ENCODE results near the gene TMEM8B. TPM values are rescaled to one million over a fixed set of nuclear protein-coding genes. Genes with fewer than 3 reads are reported as not detected.

TMEM8B gene
- total and polyA plus RNA-seq, 10 of the 15 experiments (the other 5 are each of a cell fraction or from before 2014, with no cell fraction given), result 0.19 to 7.6 (median 2.5) TPM

DNA sequence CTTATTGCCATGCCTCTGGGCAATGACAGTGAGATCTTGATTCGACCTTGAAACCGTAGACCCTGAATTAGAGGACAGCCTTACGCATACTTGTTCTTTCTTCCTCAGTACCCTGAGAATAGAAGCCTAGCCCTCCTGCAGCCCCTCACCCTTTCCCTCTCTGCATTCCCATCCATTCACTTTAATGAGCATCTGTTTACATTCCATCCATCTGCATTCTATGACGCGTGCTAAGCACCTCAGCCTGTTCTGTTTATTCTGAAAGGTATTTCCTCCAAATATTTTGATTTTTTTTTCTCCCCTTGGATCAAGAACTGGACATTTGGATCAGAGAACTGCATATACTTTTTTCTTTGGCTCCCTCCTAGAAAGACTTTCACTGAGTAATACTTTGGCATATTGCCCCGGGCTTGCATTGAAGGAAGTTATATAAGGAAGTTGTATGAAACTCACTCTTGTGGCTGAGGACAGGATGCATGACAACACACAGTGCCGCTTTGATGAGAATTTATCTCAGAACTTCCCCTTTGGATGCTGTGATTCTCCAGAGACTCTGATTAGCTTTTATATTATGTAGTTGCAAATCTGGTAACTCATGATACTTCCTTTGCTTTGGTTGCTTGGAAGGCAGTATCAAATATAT lies 15.7 kb downstream of the TMEM8B start (continued):
- TF ChIP-seq PAX8 (IDR thresholded peaks at IDR 0.05), result no peak
- no peak for TF ChIP-seq CHD4 (IDR thresholded peaks at IDR 0.05)
- TF ChIP-seq, protein P1, sequence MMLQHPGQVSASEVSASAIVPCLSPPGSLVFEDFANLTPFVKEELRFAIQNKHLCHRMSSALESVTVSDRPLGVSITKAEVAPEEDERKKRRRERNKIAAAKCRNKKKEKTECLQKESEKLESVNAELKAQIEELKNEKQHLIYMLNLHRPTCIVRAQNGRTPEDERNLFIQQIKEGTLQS (IDR thresholded peaks at IDR 0.05; ENCODE audit: borderline replicate concordance, extremely low read depth, low read depth, low read length), result no peak
- TF ChIP-seq SPI1 (IDR thresholded peaks at IDR 0.05; ENCODE audit: borderline replicate concordance, insufficient read depth, low read depth, low read length), result peak; percentile 20; the same call in 1 of the 2 replicates
- no peak for TF ChIP-seq PML (IDR thresholded peaks at IDR 0.05; ENCODE audit: low read length)
- TF ChIP-seq NFIC (IDR thresholded peaks at IDR 0.05; ENCODE audit: low read depth, low read length), result peak; percentile 55; the same call in 1 of the 2 replicates
- TF ChIP-seq ATF7 (IDR thresholded peaks at IDR 0.05; ENCODE audit: low read depth), result peak; percentile 51; the same call in 1 of the 2 replicates
- TF ChIP-seq BMI1 (IDR thresholded peaks at IDR 0.05; ENCODE audit: borderline replicate concordance), result no peak
- no peak for TF ChIP-seq PAX5 (IDR thresholded peaks at IDR 0.05; ENCODE audit: borderline replicate concordance, low read depth, low read length)
- no peak for TF ChIP-seq LARP7 (IDR thresholded peaks at IDR 0.05)
- TF ChIP-seq STAT1 (conservative IDR thresholded peaks at IDR 0.05), result no peak
- TF ChIP-seq ZNF274 (IDR thresholded peaks at IDR 0.05; ENCODE audit: insufficient read depth, insufficient read length), result no peak
- no peak for TF ChIP-seq ZNF384 (IDR thresholded peaks at IDR 0.05; ENCODE audit: borderline replicate concordance, low read depth, low read length)
- TF ChIP-seq, protein P2, sequence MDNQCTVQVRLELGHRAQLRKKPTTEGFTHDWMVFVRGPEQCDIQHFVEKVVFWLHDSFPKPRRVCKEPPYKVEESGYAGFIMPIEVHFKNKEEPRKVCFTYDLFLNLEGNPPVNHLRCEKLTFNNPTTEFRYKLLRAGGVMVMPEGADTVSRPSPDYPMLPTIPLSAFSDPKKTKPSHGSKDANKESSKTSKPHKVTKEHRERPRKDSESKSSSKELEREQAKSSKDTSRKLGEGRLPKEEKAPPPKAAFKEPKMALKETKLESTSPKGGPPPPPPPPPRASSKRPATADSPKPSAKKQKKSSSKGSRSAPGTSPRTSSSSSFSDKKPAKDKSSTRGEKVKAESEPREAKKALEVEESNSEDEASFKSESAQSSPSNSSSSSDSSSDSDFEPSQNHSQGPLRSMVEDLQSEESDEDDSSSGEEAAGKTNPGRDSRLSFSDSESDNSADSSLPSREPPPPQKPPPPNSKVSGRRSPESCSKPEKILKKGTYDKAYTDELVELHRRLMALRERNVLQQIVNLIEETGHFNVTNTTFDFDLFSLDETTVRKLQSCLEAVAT (IDR thresholded peaks at IDR 0.05), result no peak
- TF ChIP-seq CHD1 (IDR thresholded peaks at IDR 0.05; ENCODE audit: low read depth, low read length), result no peak
- TF ChIP-seq GABPA (IDR thresholded peaks at IDR 0.05; ENCODE audit: low read depth), result no peak
- TF ChIP-seq SMAD1 (IDR thresholded peaks at IDR 0.05; ENCODE audit: low read depth, partially characterized antibody), result no peak
- TF ChIP-seq BRCA1 (IDR thresholded peaks at IDR 0.05; ENCODE audit: low read depth, low read length), result no peak
- TF ChIP-seq, protein P3, sequence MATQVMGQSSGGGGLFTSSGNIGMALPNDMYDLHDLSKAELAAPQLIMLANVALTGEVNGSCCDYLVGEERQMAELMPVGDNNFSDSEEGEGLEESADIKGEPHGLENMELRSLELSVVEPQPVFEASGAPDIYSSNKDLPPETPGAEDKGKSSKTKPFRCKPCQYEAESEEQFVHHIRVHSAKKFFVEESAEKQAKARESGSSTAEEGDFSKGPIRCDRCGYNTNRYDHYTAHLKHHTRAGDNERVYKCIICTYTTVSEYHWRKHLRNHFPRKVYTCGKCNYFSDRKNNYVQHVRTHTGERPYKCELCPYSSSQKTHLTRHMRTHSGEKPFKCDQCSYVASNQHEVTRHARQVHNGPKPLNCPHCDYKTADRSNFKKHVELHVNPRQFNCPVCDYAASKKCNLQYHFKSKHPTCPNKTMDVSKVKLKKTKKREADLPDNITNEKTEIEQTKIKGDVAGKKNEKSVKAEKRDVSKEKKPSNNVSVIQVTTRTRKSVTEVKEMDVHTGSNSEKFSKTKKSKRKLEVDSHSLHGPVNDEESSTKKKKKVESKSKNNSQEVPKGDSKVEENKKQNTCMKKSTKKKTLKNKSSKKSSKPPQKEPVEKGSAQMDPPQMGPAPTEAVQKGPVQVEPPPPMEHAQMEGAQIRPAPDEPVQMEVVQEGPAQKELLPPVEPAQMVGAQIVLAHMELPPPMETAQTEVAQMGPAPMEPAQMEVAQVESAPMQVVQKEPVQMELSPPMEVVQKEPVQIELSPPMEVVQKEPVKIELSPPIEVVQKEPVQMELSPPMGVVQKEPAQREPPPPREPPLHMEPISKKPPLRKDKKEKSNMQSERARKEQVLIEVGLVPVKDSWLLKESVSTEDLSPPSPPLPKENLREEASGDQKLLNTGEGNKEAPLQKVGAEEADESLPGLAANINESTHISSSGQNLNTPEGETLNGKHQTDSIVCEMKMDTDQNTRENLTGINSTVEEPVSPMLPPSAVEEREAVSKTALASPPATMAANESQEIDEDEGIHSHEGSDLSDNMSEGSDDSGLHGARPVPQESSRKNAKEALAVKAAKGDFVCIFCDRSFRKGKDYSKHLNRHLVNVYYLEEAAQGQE (IDR thresholded peaks at IDR 0.05; ENCODE audit: low read depth, low read length), result no peak
- peak in 1 of 2 experiments; percentile 85; a peak in 1 of 4 replicates for TF ChIP-seq ETV6 (conservative IDR thresholded peaks at IDR 0.05 in 1 of 2, IDR thresholded peaks at IDR 0.05 in 1 of 2; ENCODE audit: borderline replicate concordance in 1 of 2, low read depth in 1 of 2)
- no peak for TF ChIP-seq NR2F1 (conservative IDR thresholded peaks at IDR 0.05)
- TF ChIP-seq WRNIP1 (IDR thresholded peaks at IDR 0.05; ENCODE audit: borderline replicate concordance, low read depth, low read length), result no peak
- TF ChIP-seq, protein P4, sequence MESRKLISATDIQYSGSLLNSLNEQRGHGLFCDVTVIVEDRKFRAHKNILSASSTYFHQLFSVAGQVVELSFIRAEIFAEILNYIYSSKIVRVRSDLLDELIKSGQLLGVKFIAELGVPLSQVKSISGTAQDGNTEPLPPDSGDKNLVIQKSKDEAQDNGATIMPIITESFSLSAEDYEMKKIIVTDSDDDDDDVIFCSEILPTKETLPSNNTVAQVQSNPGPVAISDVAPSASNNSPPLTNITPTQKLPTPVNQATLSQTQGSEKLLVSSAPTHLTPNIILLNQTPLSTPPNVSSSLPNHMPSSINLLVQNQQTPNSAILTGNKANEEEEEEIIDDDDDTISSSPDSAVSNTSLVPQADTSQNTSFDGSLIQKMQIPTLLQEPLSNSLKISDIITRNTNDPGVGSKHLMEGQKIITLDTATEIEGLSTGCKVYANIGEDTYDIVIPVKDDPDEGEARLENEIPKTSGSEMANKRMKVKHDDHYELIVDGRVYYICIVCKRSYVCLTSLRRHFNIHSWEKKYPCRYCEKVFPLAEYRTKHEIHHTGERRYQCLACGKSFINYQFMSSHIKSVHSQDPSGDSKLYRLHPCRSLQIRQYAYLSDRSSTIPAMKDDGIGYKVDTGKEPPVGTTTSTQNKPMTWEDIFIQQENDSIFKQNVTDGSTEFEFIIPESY (IDR thresholded peaks at IDR 0.05), result no peak
- no peak for TF ChIP-seq SP1 (IDR thresholded peaks at IDR 0.05; ENCODE audit: low read depth, low read length)
- TF ChIP-seq JUND (IDR thresholded peaks at IDR 0.05; ENCODE audit: low read depth, low read length), result no peak

Measured in GM12878 (cell line).